Body of pancreas (tissue), 4 donors: ENCODE data around the gene CLASP1. TPM values are rescaled to one million over a fixed set of nuclear protein-coding genes. Genes with fewer than 3 reads are reported as not detected.
A peak's percentile ranks its signal among the peaks of the same experiment; 100 is the strongest.
"Not testable (repeated sequence)": the region's sequence is repeated elsewhere in the genome, so short reads cannot be mapped to it uniquely, and the experiment has no call there.

Source experiments
- ATAC-seq: fragments of 150-250 bp; one replicate; pipeline ENCODE4 v1.9.1; 2016
- DNase-seq, 4 donors: peaks; one replicate each; pipeline ENCODE4 v3.0.0-alpha.2; 2019
- H3K27ac ChIP-seq, 4 donors: fragments of 200-600 bp; sonication (generic); 1 replicate in 3 of 4; 2 replicates in 1 of 4; pipeline versions ENCODE4 v1.5.1 to v1.6.1; 2016 to 2019; ENCODE audit warnings: mild to moderate bottlenecking in 1 of 4, mixed read lengths in 1 of 4, moderate library complexity in 1 of 4
- H3K27me3 ChIP-seq, 2 donors: fragments of 200-600 bp; sonication (generic); one replicate each; pipeline ENCODE4 v1.6.0; 2016; ENCODE audit warnings: mild to moderate bottlenecking in 1 of 2
- H3K36me3 ChIP-seq, 2 donors: fragments of 200-600 bp; sonication (generic); replicated peaks in 1 of 2; 2 replicates each; pipeline ENCODE4 v1.5.1; 2016; ENCODE audit warnings: low read depth in 2 of 2; ENCODE audit not compliant: insufficient read depth in 1 of 2
- H3K4me1 ChIP-seq: fragments of 200-600 bp; sonication (generic); one replicate; pipeline ENCODE4 v1.6.0; 2016
- H3K4me3 ChIP-seq, 2 donors: fragments of 200-600 bp; sonication (generic); 1 replicate in 1 of 2; 2 replicates in 1 of 2; pipeline ENCODE4 v1.5.1; 2016 to 2019
- H3K9me3 ChIP-seq, 3 donors: fragments of 200-600 bp; sonication (generic); 1 replicate in 2 of 3; 2 replicates in 1 of 3; pipeline ENCODE4 v1.5.1; 2016
- POLR2A ChIP-seq, 3 donors: fragments of 450-650 bp; IDR thresholded peaks; one replicate each; pipeline ENCODE4 v1.6.1; 2016; ENCODE audit warnings: antibody characterized with exemption in 3 of 3, mild to moderate bottlenecking in 2 of 3
- WGBS, 2 donors: methylation state at CpG; one replicate each; pipeline ENCODE4 v1.1.5; 2017; 5-methylcytosine and 5-hydroxymethylcytosine counted together
- intact Hi-C: fragments of 100-400 bp; cut with DNase I; formaldehyde crosslinking; loops from one replicate; pipeline ENCODE4 v1.15.1; 2023
- total RNA-seq, 2 donors: library from RNA; depleted of rRNA; stranded (reverse); fragments of >200 nt; gene quantifications; one replicate each; pipeline ENCODE4 v1.1.0, GENCODE V29; 2016
- TF ChIP-seq, protein P1 (sequence below), 7 experiments: fragments of 450-650 bp in 4 of 7; fragments of 200-600 bp in 3 of 7; sonication (generic) in 3 of 7; IDR thresholded peaks; one replicate each; pipeline ENCODE4 v1.5.1; 2016 to 2019; ENCODE audit warnings: antibody characterized with exemption in 7 of 7

Gene CLASP1
- total RNA-seq, 2 donors from 2014 or later = 28.5 to 44.2 TPM

DNA sequence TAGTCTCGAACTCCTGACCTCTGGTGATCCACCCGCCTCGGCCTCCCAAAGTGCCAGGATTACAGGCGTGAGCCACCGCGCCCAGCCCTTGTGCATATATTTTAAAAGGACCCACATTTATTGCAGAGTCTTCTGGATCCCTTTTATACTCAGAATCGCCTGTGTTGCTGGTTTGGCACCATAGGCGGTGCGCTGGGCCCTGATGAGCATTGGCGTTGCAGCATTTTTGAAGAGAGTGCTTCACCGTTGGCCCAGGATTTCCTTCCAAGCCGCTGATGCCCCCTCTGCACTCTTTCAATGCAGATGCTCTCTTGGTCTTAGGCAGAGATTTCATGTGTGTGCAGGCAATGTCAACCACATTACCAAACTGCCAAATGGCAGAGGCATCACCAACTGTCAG, 350.8 kb downstream of the CLASP1 start:
- intact Hi-C loops = no loop called here
- Histone ChIP-seq H3K9me3 (no peaks in the 10 kb centered on the region), H3K27me3 (no peaks in the 10 kb centered on the region), H3K4me1 (peaks cover 3% of the 10 kb centered on the region), H3K4me3 (no peak overlapping the region), H3K36me3 (no peaks in the 10 kb centered on the region), H3K27ac (no peak overlapping the region)
- TF ChIP-seq POLR2A (IDR thresholded peaks at IDR 0.05) = no peak
- TF ChIP-seq, protein P1, sequence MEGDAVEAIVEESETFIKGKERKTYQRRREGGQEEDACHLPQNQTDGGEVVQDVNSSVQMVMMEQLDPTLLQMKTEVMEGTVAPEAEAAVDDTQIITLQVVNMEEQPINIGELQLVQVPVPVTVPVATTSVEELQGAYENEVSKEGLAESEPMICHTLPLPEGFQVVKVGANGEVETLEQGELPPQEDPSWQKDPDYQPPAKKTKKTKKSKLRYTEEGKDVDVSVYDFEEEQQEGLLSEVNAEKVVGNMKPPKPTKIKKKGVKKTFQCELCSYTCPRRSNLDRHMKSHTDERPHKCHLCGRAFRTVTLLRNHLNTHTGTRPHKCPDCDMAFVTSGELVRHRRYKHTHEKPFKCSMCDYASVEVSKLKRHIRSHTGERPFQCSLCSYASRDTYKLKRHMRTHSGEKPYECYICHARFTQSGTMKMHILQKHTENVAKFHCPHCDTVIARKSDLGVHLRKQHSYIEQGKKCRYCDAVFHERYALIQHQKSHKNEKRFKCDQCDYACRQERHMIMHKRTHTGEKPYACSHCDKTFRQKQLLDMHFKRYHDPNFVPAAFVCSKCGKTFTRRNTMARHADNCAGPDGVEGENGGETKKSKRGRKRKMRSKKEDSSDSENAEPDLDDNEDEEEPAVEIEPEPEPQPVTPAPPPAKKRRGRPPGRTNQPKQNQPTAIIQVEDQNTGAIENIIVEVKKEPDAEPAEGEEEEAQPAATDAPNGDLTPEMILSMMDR (IDR thresholded peaks at IDR 0.05) = no peak
- ATAC-seq = no peak
- WGBS, 2 donors = 77 to 90% methylated on average over 4 to 12 of the region's 12 CpGs
- DNase-seq = no peak

DNA sequence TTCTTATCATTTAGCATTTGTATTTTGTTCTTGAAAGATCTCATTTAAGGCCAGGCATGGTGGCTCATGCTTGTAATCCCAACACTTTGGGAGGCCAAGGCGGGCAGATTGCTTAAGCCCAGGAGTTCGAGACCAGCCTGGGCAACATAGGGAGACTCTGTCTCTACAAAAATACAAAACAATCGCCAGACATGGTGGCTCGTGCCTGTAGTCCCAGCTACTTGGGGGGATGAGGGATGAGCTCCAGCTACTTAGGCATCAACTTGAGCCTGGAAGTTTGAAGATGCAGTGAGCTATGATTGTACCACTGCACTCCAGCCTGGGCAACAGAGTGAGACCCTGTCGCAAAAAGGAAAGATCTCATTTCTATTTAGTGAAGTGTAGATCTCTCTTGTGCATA, 351.4 kb downstream of the CLASP1 start:
- H3K9me3 ChIP-seq, H3K27ac ChIP-seq, H3K36me3 ChIP-seq, DNase-seq, H3K4me1 ChIP-seq, H3K4me3 ChIP-seq, intact Hi-C loops, ATAC-seq, H3K27me3 ChIP-seq: not testable (repeated sequence)
- WGBS, 2 donors = 74 to 76% methylated on average over 5 of the region's 5 CpGs

DNA sequence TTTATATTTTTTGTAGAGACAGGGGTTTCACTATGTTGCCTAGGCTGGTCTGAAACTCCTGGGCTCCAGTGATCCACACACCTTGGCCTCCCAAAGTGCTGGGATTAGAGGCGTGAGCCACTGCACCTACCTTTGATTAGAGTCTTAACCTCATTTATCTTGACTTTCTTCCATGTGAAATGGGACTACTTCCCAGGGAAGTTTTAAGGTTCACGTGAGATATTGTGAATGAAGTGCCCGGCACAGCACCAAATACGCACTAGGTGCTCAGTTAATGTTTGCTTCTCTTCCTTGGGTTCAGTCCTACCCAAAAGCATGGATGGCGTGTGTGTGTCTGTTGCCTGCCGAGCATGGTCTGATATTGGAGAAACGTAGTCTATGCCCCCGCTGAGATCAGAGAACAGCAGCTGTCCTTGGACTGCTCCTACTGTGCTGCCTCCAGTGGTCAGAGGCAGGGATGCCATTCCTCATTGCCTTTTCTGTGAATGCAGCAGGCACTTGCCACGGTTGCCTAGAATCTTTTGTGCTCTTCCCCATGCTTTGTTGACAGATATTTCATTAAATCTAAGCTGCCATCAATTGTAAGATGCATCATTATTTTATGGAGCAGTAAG, 351.9 kb downstream of the CLASP1 start:
- 44 to 45% methylated on average over 9 of the region's 9 CpGs for WGBS, 2 donors
- Histone ChIP-seq H3K4me1 (peaks cover 8% of the 10 kb centered on the region), H3K9me3 (no peaks in the 10 kb centered on the region), H3K27me3 (no peaks in the 10 kb centered on the region), H3K27ac (no peak overlapping the region), H3K4me3 (no peak overlapping the region), H3K36me3 (no peaks in the 10 kb centered on the region)
- TF ChIP-seq, protein P1 (IDR thresholded peaks at IDR 0.05) = peak; percentile 45 to 73 (median 63)
- no peak for TF ChIP-seq POLR2A (IDR thresholded peaks at IDR 0.05)
- ATAC-seq (peak; percentile 76), DNase-seq (peak; percentile 39 to 63 (median 52))
- intact Hi-C loops = no loop called here

DNA sequence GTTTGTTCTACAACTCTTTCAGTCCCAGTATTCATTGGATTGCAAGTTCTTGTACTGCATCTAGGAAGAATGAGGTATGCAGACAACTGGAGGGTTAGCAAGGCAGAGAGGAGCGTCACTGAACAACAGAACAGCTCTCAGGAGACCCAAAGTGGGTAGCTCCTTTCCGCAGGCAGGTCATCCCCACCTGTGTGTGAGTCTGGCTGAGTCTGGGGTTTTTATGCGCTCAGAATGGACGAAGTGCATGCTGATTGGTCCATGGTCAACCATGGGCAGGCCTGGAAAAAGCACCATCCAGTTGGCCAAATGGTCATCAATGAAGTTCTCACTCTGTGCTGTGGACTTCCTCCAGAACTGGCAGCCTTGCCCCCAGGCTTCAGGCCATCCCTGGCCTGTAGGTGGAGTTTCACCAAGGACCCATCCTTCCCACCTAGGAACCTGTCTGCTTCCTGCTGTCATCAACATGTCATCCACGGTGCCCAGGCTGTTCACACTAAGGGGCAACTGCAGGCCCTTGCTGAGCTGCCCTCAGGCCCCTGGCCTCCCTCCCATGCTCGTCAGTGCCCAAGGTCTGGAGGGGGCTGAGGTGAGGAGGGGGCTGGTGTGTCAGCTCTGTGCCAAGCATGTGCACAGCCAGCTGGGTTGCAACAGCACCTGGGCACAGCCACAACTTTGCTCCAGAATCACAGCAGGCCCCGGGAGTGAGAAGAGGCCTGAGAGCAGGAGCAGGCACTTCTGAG, 353.2 kb downstream of the CLASP1 start:
- Histone ChIP-seq H3K9me3 (no peaks in the 10 kb centered on the region), H3K27me3 (no peaks in the 10 kb centered on the region), H3K36me3 (no peaks in the 10 kb centered on the region), H3K4me1 (peaks cover 8% of the 10 kb centered on the region), H3K4me3 (no peak overlapping the region), H3K27ac (no peak overlapping the region)
- DNase-seq (no peak), ATAC-seq (no peak)
- TF ChIP-seq, protein P1 (IDR thresholded peaks at IDR 0.05) = no peak
- TF ChIP-seq POLR2A (IDR thresholded peaks at IDR 0.05) = no peak
- WGBS, 2 donors = 67 to 85% methylated on average over 2 to 7 of the region's 7 CpGs
- intact Hi-C loops = no loop called here

DNA sequence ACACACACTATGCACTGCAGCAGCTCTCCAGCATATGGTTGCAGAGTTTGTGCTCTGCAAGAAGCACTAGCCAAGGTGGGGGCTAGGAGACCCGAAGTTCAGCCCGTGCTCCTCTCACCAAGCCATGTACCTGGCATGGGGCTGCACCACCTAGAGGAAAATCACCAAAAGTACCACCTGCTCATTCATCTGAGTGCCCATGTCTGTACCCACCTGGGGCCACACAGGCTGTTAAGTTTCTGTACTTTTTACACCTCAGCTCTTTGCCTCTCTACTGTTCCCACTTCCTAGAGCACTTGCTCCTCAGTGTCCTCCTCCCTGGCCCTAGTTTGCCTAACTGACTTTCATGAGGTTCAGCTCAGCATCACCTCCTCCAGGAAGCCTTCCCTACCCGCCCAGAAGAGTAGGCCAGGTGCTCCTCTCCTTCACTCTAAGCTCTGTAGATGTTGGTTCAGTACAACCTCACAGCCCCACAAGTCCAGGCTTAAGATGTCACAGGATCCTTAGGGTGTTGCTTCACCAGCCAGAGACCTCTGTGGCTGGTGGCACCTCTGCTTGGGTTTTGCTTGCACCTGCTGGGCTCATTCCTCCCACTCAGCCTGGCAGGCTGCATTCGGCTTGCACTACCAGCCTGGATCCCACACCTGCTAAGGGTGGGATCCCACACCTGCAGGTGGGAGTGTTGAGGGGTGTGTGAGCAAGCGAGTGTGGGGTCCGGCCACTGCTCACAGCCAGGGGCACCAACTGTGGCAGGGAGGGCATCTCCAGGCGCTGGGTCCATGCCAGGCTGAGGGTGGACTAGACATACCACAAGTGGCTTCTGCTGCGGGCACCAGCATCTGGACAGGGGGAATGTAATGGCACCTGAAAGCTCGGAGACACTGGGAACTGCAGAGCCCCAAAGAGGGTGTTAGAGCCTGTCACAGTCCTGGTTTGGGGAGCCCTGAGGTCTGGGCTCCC, 354.1 kb downstream of the CLASP1 start:
- ATAC-seq = no peak
- H3K4me1 ChIP-seq = peaks cover 8% of the 10 kb centered on the region
- H3K4me3 ChIP-seq = no peak overlapping the region
- H3K36me3 ChIP-seq = no peaks in the 10 kb centered on the region
- DNase-seq = no peak
- TF ChIP-seq, protein P1 (IDR thresholded peaks at IDR 0.05) = peak in 2 of 7 experiments; percentile 7 to 8
- no peak for TF ChIP-seq POLR2A (IDR thresholded peaks at IDR 0.05)
- no peaks in the 10 kb centered on the region for H3K27me3 ChIP-seq
- no peaks in the 10 kb centered on the region for H3K9me3 ChIP-seq
- intact Hi-C loops = no loop called here
- no peak overlapping the region for H3K27ac ChIP-seq
- WGBS, 2 donors = 53 to 84% methylated on average over 2 to 9 of the region's 9 CpGs
